OCI-LY1 (cell line): ENCODE results near the gene NUP54.

Experiments
- EZH2 ChIP-seq: fragments of 200-600 bp; sonication (generic), shearing (Covaris generic); IDR thresholded peaks from 2 replicates; pipeline ENCODE4 v1.8.0; 2017; ENCODE audit warnings: borderline replicate concordance, mixed run types, mild to moderate bottlenecking, antibody characterized with exemption, low read length, moderate library complexity, mixed read lengths
- TF ChIP-seq, protein P1 (sequence below): fragments of 200-600 bp; sonication (generic), shearing (Covaris generic); IDR thresholded peaks from 2 replicates; pipeline ENCODE4 v1.5.1; 2017; ENCODE audit warnings: mild to moderate bottlenecking, antibody characterized with exemption, low read length, moderate library complexity, mixed read lengths

DNA sequence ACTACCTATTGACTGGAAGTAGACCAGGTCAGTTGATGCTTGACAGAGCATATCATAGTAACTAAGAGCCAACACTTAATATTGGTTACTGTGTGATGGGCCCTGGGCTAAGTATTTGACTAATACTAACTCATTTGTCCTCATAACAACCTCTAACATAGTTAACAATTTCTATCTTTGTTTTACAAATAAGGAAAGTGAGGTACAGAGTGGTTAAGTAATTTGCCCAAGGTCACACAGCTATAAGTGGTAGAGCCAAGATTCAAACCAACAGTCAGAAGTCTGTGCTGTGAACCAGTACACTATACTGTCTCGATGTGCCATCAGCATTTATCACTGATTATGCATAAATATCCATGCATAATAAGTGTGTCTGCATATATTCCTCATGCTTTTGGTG lies 27.1 kb upstream of the NUP54 start:
- TF ChIP-seq, protein P1, sequence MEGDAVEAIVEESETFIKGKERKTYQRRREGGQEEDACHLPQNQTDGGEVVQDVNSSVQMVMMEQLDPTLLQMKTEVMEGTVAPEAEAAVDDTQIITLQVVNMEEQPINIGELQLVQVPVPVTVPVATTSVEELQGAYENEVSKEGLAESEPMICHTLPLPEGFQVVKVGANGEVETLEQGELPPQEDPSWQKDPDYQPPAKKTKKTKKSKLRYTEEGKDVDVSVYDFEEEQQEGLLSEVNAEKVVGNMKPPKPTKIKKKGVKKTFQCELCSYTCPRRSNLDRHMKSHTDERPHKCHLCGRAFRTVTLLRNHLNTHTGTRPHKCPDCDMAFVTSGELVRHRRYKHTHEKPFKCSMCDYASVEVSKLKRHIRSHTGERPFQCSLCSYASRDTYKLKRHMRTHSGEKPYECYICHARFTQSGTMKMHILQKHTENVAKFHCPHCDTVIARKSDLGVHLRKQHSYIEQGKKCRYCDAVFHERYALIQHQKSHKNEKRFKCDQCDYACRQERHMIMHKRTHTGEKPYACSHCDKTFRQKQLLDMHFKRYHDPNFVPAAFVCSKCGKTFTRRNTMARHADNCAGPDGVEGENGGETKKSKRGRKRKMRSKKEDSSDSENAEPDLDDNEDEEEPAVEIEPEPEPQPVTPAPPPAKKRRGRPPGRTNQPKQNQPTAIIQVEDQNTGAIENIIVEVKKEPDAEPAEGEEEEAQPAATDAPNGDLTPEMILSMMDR, result no peak
- TF ChIP-seq EZH2, result no peak
